ENCODE results near the gene CD109.

DNA sequence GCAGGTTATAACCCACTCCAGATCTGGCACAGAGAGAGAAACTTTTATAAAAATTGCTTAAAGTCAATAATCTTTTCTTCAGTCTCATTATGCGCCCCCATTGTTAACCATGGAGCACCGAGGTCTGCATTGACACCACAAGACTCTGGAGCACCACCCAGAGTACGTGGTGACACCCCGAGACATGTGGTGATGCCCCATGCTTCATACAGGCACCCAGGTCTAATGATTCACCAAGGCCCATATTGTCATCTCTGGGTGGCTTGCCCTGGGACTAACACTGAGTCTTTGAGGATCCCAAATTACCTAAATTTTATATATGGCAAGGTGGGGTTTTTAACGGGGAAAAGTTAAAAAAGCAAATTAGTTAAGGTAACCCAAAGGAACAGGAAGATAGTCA lies 31.1 kb downstream of the CD109 start:
- TF ChIP-seq, protein P1, sequence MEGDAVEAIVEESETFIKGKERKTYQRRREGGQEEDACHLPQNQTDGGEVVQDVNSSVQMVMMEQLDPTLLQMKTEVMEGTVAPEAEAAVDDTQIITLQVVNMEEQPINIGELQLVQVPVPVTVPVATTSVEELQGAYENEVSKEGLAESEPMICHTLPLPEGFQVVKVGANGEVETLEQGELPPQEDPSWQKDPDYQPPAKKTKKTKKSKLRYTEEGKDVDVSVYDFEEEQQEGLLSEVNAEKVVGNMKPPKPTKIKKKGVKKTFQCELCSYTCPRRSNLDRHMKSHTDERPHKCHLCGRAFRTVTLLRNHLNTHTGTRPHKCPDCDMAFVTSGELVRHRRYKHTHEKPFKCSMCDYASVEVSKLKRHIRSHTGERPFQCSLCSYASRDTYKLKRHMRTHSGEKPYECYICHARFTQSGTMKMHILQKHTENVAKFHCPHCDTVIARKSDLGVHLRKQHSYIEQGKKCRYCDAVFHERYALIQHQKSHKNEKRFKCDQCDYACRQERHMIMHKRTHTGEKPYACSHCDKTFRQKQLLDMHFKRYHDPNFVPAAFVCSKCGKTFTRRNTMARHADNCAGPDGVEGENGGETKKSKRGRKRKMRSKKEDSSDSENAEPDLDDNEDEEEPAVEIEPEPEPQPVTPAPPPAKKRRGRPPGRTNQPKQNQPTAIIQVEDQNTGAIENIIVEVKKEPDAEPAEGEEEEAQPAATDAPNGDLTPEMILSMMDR (IDR thresholded peaks at IDR 0.05), result no peak
- no peak for TF ChIP-seq POLR2A (IDR thresholded peaks at IDR 0.05)
